GM19372 (cell line): ENCODE results near the gene SHISAL2B.
"Not testable (repeated sequence)": the region's sequence is repeated elsewhere in the genome, so short reads cannot be mapped to it uniquely, and the experiment has no call there.

Source experiments
- ATAC-seq: cut with Tn5 transposase; IDR thresholded peaks from one replicate; pipeline ENCODE4 v1.9.1; 2021; ENCODE audit warnings: mild to moderate bottlenecking, low read depth, moderate library complexity; ENCODE audit not compliant: unreplicated experiment

Gene SHISAL2B

DNA sequence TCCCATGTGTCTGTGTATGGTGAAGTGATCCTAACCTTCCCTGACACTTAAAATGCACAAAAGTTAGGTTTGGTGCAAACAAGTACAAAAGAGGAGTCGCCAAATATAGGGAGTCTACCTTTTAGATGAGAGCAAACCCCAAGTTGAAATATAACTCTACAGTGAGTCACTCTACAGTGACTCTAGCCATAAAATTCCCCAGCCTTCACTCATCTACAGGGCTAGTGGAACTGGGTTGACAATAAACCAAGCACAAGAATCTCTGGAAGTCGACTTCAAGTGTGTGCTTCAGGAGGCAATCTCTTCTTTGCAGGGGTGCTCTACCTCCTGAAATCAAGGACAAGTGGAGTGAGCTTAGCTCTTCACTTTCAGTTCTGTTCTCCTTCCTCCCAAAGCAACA lies 3.3 kb downstream of the SHISAL2B start:
- ATAC-seq, result no peak

DNA sequence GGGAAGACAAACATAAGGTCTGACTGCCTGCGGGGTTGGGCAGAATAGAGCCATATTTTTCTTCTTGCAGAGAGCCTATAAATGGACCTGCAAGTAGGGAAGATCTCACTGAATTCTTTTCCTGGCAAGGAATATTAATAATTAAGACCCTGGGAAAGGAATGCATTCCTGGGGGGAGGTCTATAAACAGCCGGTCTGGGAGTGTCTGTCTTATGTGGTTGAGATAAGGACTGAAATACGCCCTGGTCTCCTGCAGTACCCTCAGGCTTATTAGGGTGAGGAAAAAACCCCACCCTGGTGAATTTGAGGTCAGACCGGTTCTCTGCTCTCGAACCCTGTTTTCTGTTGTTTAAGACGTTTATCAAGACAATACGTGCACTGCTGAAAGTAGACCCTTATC lies 6.1 kb downstream of the SHISAL2B start:
- ATAC-seq, result not testable (repeated sequence)

DNA sequence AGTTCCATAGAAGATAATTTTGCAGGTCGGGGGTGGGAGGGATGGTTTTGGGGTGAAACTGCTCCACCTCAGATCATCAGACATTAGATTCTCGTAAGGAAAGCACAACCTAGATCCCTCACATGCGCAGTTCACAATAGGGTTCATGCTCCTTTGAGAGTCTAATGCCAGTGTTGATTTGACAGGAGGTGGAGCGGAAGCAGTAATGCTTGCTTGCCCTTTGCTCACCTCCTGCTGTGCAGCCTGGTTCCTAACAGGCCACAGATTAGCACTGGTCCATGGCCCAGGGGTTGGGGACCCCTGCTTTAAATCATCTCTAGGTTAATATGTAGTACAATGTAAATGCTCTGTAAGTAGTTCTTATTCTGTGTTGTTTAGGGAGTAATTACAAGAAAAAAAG lies 10.5 kb downstream of the SHISAL2B start:
- no peak for ATAC-seq

DNA sequence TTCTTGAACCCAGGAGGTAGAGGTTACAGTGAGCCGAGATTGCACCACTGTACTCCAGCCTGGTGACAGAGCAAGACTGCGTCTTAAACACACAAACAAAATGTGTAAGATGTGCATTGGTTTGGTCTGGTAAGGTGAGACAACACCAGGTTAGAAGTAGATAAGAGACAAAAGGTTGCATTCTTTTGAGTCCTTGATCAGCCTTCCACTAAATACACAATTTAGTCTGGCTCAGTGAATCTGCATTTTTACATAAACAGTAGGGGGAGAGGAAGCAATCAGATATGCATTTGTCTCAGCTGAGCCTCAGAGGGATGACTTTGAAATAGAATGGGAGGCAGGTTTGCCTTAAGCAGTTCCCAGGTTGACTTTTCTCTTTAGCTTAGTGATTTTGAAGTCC lies 15.8 kb downstream of the SHISAL2B start:
- ATAC-seq, result not testable (repeated sequence)

DNA sequence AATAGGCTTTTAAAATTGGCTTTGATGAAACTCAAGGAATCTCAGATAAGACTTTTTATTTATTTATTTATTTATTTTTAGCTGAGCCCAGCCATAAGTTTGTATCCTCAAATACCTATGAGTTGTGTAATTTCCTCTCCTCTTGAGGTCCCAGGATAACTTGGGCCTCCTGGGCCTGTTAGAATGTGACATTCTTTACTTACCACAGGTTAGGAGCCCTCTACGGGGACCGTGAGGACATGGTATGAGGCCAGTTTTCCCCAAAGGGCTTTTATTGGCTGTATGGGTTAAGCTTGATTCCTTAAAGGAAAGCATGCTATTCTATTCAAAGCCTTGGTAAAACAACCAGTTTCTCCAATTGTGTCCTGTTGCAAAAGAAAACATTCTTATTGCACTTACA lies 16.9 kb downstream of the SHISAL2B start:
- ATAC-seq, result no peak

DNA sequence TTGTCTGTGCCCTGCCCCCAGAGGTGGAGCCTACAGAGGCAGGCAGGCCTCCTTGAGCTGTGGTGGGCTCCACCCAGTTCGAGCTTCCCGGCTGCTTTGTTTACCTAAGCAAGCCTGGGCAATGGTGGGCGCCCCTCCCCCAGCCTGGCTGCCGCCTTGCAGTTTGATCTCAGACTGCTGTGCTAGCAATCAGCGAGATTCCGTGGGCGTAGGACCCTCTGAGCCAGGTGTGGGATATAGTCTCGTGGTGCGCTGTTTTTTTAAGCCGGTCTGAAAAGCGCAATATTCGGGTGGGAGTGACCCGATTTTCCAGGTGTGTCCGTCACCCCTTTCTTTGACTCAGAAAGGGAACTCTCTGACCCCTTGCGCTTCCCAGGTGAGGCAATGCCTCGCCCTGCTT lies 24.2 kb downstream of the SHISAL2B start:
- ATAC-seq, result not testable (repeated sequence)

DNA sequence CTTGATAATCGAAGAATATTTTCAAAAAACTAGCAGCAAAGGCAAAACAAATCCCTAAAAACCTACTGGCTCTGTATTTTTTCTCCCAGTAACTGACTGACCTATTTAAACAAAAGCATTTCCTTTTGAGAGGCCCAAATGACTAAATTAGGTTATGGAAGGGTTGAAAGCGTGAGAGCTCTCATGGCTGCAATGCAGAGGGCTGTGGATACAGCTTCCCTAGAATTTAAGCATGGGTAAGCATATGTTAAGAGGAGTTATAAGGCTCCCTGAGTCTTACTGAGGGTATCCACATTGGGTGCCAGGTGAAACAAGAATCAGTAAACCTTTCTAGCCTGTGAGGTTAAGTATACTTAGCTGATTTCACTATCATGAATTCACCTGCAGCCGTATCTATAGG lies 32.3 kb downstream of the SHISAL2B start:
- no peak for ATAC-seq

DNA sequence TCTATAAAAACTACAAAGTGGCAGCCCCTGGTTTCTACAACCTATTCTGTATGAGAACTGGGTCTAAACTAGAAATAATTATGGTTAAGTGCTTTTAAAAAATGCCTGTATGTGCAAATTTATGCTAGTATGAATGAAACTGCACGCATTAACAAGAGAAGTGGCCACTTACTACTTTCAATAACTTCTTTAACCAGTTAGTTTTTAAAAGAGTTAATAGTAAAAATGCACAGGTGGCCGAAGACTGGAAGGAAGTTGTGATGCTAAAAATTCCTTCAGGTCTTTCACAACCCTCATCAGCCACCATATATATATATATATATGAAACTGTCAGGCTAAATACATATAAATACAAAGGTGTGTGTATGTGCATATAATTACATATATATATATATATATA lies 36.8 kb downstream of the SHISAL2B start:
- no peak for ATAC-seq

DNA sequence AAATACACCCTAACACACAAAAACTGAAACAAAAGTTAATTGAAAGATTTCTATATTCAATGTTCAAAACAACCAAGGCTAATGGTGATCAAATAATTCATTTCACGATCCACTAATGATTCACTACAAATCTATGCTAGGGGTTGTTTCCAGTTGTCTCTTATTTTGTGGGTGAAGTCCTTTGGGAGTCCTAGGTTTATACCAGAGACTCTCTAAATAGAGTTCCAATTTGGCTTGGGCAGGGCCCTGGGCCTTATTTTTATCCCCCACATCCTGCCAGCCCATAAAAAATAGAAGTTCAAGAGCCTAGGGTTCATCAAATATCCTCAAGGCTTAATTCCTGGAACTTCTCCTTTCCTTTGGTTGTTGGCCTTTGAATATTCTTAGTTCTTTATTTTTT lies 52.1 kb downstream of the SHISAL2B start:
- no peak for ATAC-seq

DNA sequence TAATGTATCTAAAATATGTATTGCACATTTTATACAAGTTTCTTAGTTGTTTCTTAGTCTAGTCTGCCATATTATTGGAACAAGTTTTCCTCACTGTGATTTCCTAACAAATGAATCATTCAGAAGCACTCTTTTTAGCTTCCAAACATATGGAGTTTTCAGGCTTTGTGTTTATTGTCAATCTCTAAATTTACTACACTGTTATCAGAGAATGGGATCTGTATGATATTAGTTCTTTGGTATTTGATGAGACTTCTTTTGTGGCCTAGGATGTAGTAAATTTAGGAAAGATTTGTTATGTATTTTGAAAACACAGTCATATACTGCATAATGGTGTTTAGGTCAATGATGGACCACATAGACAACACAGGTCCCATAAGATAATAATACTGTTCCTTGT lies 52.5 kb downstream of the SHISAL2B start:
- no peak for ATAC-seq

DNA sequence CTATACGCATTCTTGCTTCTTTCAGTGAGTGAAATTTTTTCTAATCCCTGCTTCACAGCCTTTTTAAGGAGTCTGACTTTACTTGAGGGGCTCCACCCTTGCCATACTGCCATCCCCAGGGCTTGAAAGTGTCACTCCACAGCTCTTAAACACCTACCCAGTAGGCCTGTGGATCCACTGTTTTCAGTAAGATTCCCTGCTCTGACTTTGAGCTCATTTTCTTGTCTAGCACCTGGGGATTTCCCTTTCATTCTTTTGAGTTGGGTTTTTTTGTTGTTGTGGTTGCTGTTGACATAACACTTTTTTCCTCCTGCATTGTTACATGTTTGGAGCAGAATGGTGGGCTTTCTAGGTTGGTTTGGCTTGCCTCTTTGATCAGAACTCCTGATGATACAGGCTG lies 54.6 kb downstream of the SHISAL2B start:
- no peak for ATAC-seq

DNA sequence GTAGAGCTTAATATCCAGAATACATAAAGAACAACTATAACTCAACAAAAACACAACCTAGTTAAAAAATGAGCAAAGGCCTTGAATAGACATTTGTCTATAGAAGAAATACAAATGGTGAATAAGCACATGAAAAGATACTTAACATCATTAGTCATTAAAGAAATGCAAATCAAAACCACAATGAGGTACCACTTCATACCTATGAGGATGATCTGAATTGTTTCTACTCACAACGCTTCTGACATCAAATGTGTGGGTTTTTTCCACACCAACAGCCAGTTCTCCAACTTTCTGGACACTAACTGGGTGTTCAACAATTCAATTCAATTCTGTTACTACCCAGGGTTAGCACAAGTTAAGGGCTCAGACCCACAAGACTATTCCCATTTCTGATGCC lies 56.1 kb downstream of the SHISAL2B start:
- no peak for ATAC-seq

DNA sequence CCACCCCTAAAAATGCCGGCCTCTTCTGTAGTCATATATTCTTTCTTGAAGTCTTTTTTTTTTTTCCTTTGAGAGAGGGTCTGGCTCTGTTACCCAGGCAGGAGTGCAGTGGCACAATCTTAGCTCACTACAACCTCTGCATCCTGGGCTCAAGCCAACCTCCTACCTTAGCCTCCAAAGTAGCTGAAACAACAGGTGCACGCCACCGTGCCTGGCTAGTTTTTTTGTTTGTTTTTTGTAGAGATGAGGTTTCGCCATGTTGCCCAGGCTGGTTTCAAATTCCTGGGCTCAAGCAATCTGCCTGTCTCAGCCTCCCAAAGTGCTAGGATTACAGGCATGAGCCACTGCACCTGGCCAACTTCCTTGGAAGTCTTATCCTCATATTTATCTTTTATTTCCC lies 59.1 kb downstream of the SHISAL2B start:
- ATAC-seq, result no peak

DNA sequence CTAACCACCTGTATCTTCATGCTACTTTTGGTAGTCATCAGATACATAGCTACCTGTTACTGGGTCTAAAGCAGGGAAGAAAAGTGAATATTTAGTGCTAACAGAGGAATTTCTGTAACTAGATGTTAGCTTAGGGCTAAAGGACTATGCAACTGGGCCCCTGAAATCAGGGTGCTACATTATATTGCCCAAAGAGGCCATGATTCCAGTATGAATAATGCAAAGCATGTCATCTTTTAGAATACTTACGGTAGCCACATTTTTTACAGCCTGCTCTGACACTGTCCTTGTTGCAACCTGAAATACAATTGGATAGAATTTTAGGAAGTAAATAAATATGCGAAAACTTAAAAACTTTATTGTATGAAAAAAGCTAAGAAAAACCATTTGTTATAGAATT lies 63.8 kb downstream of the SHISAL2B start:
- ATAC-seq, result no peak

DNA sequence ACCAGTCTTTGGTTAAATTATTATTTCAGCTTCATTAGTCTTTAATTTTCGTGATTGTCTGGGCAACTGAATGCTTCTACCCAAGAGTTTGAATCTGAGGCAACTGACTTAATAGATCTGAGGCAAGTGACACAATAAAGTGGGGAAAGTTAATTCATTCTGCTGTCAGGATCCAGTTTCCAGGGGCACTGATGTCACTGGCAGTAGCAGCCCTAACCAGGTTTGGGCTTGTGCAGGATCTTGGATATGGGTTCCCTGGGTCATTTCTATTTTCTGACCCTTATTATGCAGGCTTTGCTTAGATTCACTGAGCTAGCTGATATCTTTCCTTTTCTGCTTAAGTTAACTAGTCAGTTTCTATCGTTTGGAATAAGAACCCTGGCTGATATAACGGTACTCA lies 68.6 kb downstream of the SHISAL2B start:
- ATAC-seq, result no peak

DNA sequence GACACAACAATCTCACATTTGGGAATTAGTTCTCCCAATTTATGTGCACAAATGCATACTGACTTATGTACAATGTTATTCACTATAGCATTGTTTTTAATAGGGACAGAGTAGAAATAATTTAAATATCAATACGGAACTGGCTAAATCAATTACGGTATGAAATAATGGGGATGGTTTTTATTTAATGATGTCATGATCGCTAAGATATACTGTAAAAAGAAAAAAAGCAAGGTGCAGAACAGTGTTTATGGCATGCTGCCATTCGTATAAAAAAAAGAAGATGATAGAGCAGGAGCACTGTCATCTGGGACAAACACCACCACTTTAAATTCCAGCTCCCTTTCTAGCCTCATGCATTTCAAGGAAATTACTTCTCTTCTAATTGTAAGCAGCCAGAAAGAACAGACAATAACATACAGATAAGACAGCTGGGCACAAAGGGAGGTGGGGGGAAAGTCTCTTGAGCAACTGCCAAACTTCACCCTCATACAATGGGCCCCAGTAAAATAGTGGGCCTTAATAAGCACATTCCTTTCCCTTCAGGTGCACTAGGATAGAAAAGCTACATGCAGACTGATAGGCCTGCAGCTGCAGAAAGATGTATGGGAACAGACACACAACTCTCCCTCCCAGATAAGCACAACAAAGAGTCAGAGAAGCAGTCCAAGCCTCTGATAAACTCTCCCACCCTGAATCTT lies 69.8 kb downstream of the SHISAL2B start:
- no peak for ATAC-seq

DNA sequence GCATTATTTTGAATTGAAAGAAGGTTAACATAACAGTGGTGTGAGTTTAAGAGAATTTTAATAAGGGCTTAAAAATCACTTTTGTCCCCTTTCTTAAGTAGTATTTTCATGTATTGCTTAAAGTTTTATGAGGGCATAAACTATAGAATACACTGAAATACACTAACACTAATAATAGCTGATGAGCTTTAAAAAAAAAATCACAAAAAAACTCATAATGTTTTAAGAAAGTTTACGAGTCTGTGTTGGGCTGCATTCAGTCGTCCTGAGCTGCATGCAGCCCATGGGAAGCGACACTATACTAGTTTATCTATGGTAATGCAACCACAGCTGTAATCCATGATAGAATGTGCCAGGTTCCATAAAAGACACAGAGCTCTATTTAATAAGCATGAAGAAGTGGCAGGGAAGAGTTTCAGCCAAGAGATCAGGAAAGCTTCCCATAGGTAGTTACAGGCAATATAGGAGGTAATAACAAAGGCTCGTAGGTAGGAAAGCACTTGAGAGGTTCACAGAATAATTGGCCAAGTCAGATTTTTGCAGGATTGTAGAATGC lies 73.7 kb downstream of the SHISAL2B start:
- no peak for ATAC-seq

DNA sequence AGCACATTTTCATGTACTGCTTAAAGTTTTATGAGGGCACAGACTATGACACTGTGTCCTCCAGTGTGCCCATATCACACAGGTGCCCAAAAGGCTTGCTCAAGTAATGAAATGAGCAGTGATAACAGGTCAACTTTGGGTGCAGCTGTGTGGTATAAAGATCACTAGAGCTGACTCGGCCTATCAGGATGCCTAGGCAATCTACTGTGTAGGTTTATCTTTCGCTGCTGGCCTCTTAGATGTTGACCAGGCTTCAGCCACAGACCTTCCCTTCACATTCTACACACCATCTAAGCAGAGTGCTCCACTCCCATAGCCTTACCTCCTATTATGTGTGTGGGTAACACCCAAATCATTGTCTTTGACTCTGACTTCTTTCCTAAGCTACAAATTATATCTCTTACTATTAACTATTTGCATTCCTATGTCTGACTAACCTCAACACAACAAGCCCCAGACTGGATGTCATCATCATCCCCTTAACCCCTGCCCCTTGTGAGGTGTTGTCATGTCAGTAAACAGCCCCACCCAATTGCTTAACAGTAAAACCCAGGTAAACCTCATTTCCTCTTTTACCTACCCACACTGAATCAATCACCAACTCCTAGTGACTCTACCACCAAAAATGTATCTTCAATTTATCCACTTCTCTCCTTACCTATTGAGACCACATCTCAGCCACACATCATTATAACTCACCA lies 75.7 kb downstream of the SHISAL2B start:
- ATAC-seq, result no peak

DNA sequence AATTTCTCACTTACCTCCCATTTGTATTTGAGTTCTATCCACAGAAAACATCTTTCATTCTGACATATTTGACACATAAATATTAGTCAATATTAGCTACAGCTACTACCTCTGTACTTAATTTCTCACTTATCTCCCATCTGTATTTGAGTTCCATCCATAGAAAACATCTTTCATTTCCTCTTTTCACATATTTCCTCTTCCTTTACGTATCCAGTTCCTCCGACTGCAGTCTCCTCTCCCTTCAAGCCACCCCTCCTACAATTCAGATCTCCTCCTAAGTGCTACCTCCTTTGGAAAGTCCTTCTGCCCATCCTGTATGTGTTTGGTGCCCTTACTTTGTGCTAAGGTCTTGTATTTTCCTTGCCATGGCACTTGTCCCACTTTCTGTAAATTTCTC lies 76.6 kb downstream of the SHISAL2B start:
- no peak for ATAC-seq
